Fibroblast of pulmonary artery (primary cell): Measurements from ENCODE around the gene CEP85L.
A peak's percentile ranks its signal among the peaks of the same experiment; 100 is the strongest.

Experiments used
- DNase-seq: peaks from one replicate; pipeline ENCODE4 v3.0.0-alpha.2; 2010; ENCODE audit warnings: low read depth
- H3K4me3 ChIP-seq: replicated peaks from 2 replicates; pipeline ENCODE4 v1.5.1; 2011; ENCODE audit warnings: low read depth, mild to moderate bottlenecking, control low read depth, low read length, moderate library complexity
- CTCF ChIP-seq: IDR thresholded peaks from 2 replicates; pipeline ENCODE4 v1.5.1; 2011; ENCODE audit warnings: mild to moderate bottlenecking, control low read depth, low read length, inconsistent platforms; ENCODE audit errors: missing control alignments

CEP85L gene

GRCh38 chr6:118502169-118502568 lies 149.2 kb downstream of the CEP85L start:
- H3K4me3 ChIP-seq = no peak overlapping the region
- TF ChIP-seq CTCF = no peak
- DNase-seq = peak; percentile 13

- peak; percentile 37 for DNase-seq
- no peak for TF ChIP-seq CTCF
- no peak overlapping the region for H3K4me3 ChIP-seq
Measured at GRCh38 chr6:118501765-118502164, 149.6 kb downstream of the CEP85L start.

GRCh38 chr6:118501099-118501498 lies 150.3 kb downstream of the CEP85L start:
- no peak for DNase-seq
- TF ChIP-seq CTCF = no peak
- no peak overlapping the region for H3K4me3 ChIP-seq

GRCh38 chr6:118500130-118501015 lies 151.0 kb downstream of the CEP85L start:
- H3K4me3 ChIP-seq = no peak overlapping the region
- no peak for TF ChIP-seq CTCF
- DNase-seq = peak; percentile 12

- DNase-seq = peak; percentile 17
- no peak for TF ChIP-seq CTCF
- H3K4me3 ChIP-seq = no peak overlapping the region
Measured at GRCh38 chr6:118495485-118496280, 155.7 kb downstream of the CEP85L start.

GRCh38 chr6:118494091-118494490 lies 157.3 kb downstream of the CEP85L start:
- TF ChIP-seq CTCF = no peak
- DNase-seq = no peak
- no peak overlapping the region for H3K4me3 ChIP-seq
